HCT116 (cell line): Measurements from ENCODE around the gene SLC35B2.
A peak's percentile ranks its signal among the peaks of the same experiment; 100 is the strongest.

ENCODE experiments used
- CTCF ChIP-seq, 3 experiments: fragments of 200-600 bp in 1 of 3; sonication (generic) in 1 of 3; IDR thresholded peaks in 2 of 3; conservative IDR thresholded peaks in 1 of 3; 2 replicates each; pipeline ENCODE4 v1.5.1; 2012 to 2017; ENCODE audit warnings: low read depth in 2 of 3, low read length in 2 of 3, antibody characterized with exemption in 1 of 3, borderline replicate concordance in 1 of 3, control low read depth in 1 of 3, mild to moderate bottlenecking in 1 of 3, mixed read lengths in 1 of 3, mixed run types in 1 of 3, moderate library complexity in 1 of 3; ENCODE audit not compliant: insufficient read depth in 1 of 3
- EZH2 ChIP-seq: fragments of 200-600 bp; sonication (generic); IDR thresholded peaks from 2 replicates; pipeline ENCODE4 v1.6.1; 2017; ENCODE audit warnings: antibody characterized with exemption, mixed run types
- MAX ChIP-seq: IDR thresholded peaks from 2 replicates; pipeline ENCODE4 v1.6.1; 2012
- POLR2A ChIP-seq: IDR thresholded peaks from 2 replicates; pipeline ENCODE4 v1.7.0; 2011; ENCODE audit warnings: borderline replicate concordance; ENCODE audit not compliant: insufficient read depth, insufficient read length; ENCODE audit errors: extremely low read depth
- POLR2AphosphoS5 ChIP-seq: IDR thresholded peaks from 2 replicates; pipeline ENCODE4 v1.6.1; 2011; ENCODE audit warnings: mild to moderate bottlenecking, low read depth, low read length, moderate library complexity
- SP1 ChIP-seq: IDR thresholded peaks from 2 replicates; pipeline ENCODE4 v1.6.1; 2012; ENCODE audit warnings: low read depth
- YY1 ChIP-seq: IDR thresholded peaks from 2 replicates; pipeline ENCODE4 v1.6.1; 2011; ENCODE audit warnings: low read length, low read depth, moderate library complexity, mild to moderate bottlenecking; ENCODE audit not compliant: insufficient replicate concordance; ENCODE audit errors: extremely low read depth

- TF ChIP-seq CTCF (IDR thresholded peaks at IDR 0.05 in 2 of 3, conservative IDR thresholded peaks at IDR 0.05 in 1 of 3; ENCODE audit: borderline replicate concordance in 1 of 3, insufficient read depth in 1 of 3, low read depth in 2 of 3, low read length in 2 of 3) (peak in 2 of 3 experiments; percentile 57 to 60; a peak in 4 of 6 replicates), MAX (no peak), EZH2 (no peak), YY1 (no peak), POLR2AphosphoS5 (peak; percentile 9; the same call in 1 of the 2 replicates), POLR2A (no peak), SP1 (no peak)
These were observed 3.8 kb downstream of the SLC35B2 start for GRCh38 chr6:44253307-44254101.
